ENCODE data around the gene KIAA0753.

The KIAA0753 gene

GRCh38 chr17:6556121-6557039, 84.1 kb downstream of the KIAA0753 start, which contains the start of gene PITPNM3:
TSS of gene PITPNM3 (minus strand) at chr17:6556555. CDS start at chr17:6556406, 149 bp downstream.
- Histone ChIP-seq H3K79me2 (ENCODE audit: control insufficient read depth, insufficient read depth, low read length, unreplicated experiment) (no peaks in the 10 kb centered on the region), H3K27me3 (ENCODE audit: insufficient read depth, low read length) (peaks cover 20% of the 10 kb centered on the region), H3K4me3 (ENCODE audit: low read depth, low read length) (peak within 1 kb of the TSS; percentile 82), H3K4me1 (ENCODE audit: control insufficient read depth, insufficient read depth, low read length, unreplicated experiment) (peaks cover 12% of the 10 kb centered on the region), H2AFZ (ENCODE audit: low read length, unreplicated experiment) (peak within 1 kb of the TSS; percentile 60), H3K36me3 (ENCODE audit: insufficient read depth, low read length) (no peaks in the 10 kb centered on the region), H3K27ac (ENCODE audit: low read depth, low read length) (no peak within 1 kb of the TSS)

- Histone ChIP-seq H2AFZ (ENCODE audit: low read length, unreplicated experiment) (peak overlapping the region; percentile 60), H3K4me3 (ENCODE audit: low read depth, low read length) (peak overlapping the region; percentile 82), H3K27ac (ENCODE audit: low read depth, low read length) (no peak overlapping the region), H3K79me2 (ENCODE audit: control insufficient read depth, insufficient read depth, low read length, unreplicated experiment) (no peaks in the 10 kb centered on the region), H3K27me3 (ENCODE audit: insufficient read depth, low read length) (peaks cover 20% of the 10 kb centered on the region), H3K36me3 (ENCODE audit: insufficient read depth, low read length) (no peaks in the 10 kb centered on the region), H3K4me1 (ENCODE audit: control insufficient read depth, insufficient read depth, low read length, unreplicated experiment) (peaks cover 12% of the 10 kb centered on the region)
Observed at GRCh38 chr17:6555331-6556120, 85.0 kb downstream of the KIAA0753 start.

- no peaks in the 10 kb centered on the region for H3K79me2 ChIP-seq (ENCODE audit: control insufficient read depth, insufficient read depth, low read length, unreplicated experiment)
- H3K27ac ChIP-seq (ENCODE audit: low read depth, low read length) = no peak overlapping the region
- no peaks in the 10 kb centered on the region for H3K36me3 ChIP-seq (ENCODE audit: insufficient read depth, low read length)
- H3K4me3 ChIP-seq (ENCODE audit: low read depth, low read length) = peak overlapping the region; percentile 82
- H3K27me3 ChIP-seq (ENCODE audit: insufficient read depth, low read length) = peaks cover 20% of the 10 kb centered on the region
- H3K4me1 ChIP-seq (ENCODE audit: control insufficient read depth, insufficient read depth, low read length, unreplicated experiment) = peaks cover 12% of the 10 kb centered on the region
- no peak overlapping the region for H2AFZ ChIP-seq (ENCODE audit: low read length, unreplicated experiment)
Observed at GRCh38 chr17:6554871-6555330, 85.6 kb downstream of the KIAA0753 start.

- Histone ChIP-seq H3K4me3 (ENCODE audit: low read depth, low read length) (no peak overlapping the region), H3K4me1 (ENCODE audit: control insufficient read depth, insufficient read depth, low read length, unreplicated experiment) (peaks cover 12% of the 10 kb centered on the region), H3K27ac (ENCODE audit: low read depth, low read length) (no peak overlapping the region), H2AFZ (ENCODE audit: low read length, unreplicated experiment) (no peak overlapping the region), H3K27me3 (ENCODE audit: insufficient read depth, low read length) (peaks cover 20% of the 10 kb centered on the region), H3K36me3 (ENCODE audit: insufficient read depth, low read length) (no peaks in the 10 kb centered on the region), H3K79me2 (ENCODE audit: control insufficient read depth, insufficient read depth, low read length, unreplicated experiment) (no peaks in the 10 kb centered on the region)
Observed at GRCh38 chr17:6554342-6554741, 86.2 kb downstream of the KIAA0753 start.

GRCh38 chr17:6551869-6552531, 88.5 kb downstream of the KIAA0753 start:
- Histone ChIP-seq H3K36me3 (ENCODE audit: insufficient read depth, low read length) (no peaks in the 10 kb centered on the region), H3K79me2 (ENCODE audit: control insufficient read depth, insufficient read depth, low read length, unreplicated experiment) (no peaks in the 10 kb centered on the region), H3K27me3 (ENCODE audit: insufficient read depth, low read length) (peaks cover 20% of the 10 kb centered on the region), H2AFZ (ENCODE audit: low read length, unreplicated experiment) (no peak overlapping the region), H3K4me1 (ENCODE audit: control insufficient read depth, insufficient read depth, low read length, unreplicated experiment) (peaks cover 12% of the 10 kb centered on the region), H3K27ac (ENCODE audit: low read depth, low read length) (no peak overlapping the region), H3K4me3 (ENCODE audit: low read depth, low read length) (no peak overlapping the region)

GRCh38 chr17:6551356-6551755, 89.2 kb downstream of the KIAA0753 start:
- H3K27ac ChIP-seq (ENCODE audit: low read depth, low read length) = no peak overlapping the region
- H3K4me1 ChIP-seq (ENCODE audit: control insufficient read depth, insufficient read depth, low read length, unreplicated experiment) = peaks cover 12% of the 10 kb centered on the region
- no peaks in the 10 kb centered on the region for H3K79me2 ChIP-seq (ENCODE audit: control insufficient read depth, insufficient read depth, low read length, unreplicated experiment)
- H3K4me3 ChIP-seq (ENCODE audit: low read depth, low read length) = no peak overlapping the region
- H3K27me3 ChIP-seq (ENCODE audit: insufficient read depth, low read length) = peaks cover 20% of the 10 kb centered on the region
- no peak overlapping the region for H2AFZ ChIP-seq (ENCODE audit: low read length, unreplicated experiment)
- H3K36me3 ChIP-seq (ENCODE audit: insufficient read depth, low read length) = no peaks in the 10 kb centered on the region

- Histone ChIP-seq H3K27ac (ENCODE audit: low read depth, low read length) (no peak overlapping the region), H2AFZ (ENCODE audit: low read length, unreplicated experiment) (no peak overlapping the region), H3K36me3 (ENCODE audit: insufficient read depth, low read length) (no peaks in the 10 kb centered on the region), H3K4me3 (ENCODE audit: low read depth, low read length) (no peak overlapping the region), H3K79me2 (ENCODE audit: control insufficient read depth, insufficient read depth, low read length, unreplicated experiment) (no peaks in the 10 kb centered on the region), H3K27me3 (ENCODE audit: insufficient read depth, low read length) (peaks cover 4% of the 10 kb centered on the region), H3K4me1 (ENCODE audit: control insufficient read depth, insufficient read depth, low read length, unreplicated experiment) (no peaks in the 10 kb centered on the region)
Observed at GRCh38 chr17:6549384-6550036, 91.0 kb downstream of the KIAA0753 start.

GRCh38 chr17:6548578-6549330, 91.8 kb downstream of the KIAA0753 start:
- Histone ChIP-seq H3K27me3 (ENCODE audit: insufficient read depth, low read length) (no peaks in the 10 kb centered on the region), H2AFZ (ENCODE audit: low read length, unreplicated experiment) (no peak overlapping the region), H3K36me3 (ENCODE audit: insufficient read depth, low read length) (no peaks in the 10 kb centered on the region), H3K4me1 (ENCODE audit: control insufficient read depth, insufficient read depth, low read length, unreplicated experiment) (no peaks in the 10 kb centered on the region), H3K4me3 (ENCODE audit: low read depth, low read length) (no peak overlapping the region), H3K27ac (ENCODE audit: low read depth, low read length) (no peak overlapping the region), H3K79me2 (ENCODE audit: control insufficient read depth, insufficient read depth, low read length, unreplicated experiment) (no peaks in the 10 kb centered on the region)

- Histone ChIP-seq H3K4me1 (ENCODE audit: control insufficient read depth, insufficient read depth, low read length, unreplicated experiment) (no peaks in the 10 kb centered on the region), H3K36me3 (ENCODE audit: insufficient read depth, low read length) (no peaks in the 10 kb centered on the region), H3K4me3 (ENCODE audit: low read depth, low read length) (no peak overlapping the region), H3K27ac (ENCODE audit: low read depth, low read length) (no peak overlapping the region), H3K79me2 (ENCODE audit: control insufficient read depth, insufficient read depth, low read length, unreplicated experiment) (no peaks in the 10 kb centered on the region), H3K27me3 (ENCODE audit: insufficient read depth, low read length) (no peaks in the 10 kb centered on the region), H2AFZ (ENCODE audit: low read length, unreplicated experiment) (no peak overlapping the region)
Observed at GRCh38 chr17:6548034-6548433, 92.5 kb downstream of the KIAA0753 start.
